Spleen (tissue), 11 donors: Measurements from ENCODE around the gene SASH3. TPM values are rescaled to one million over a fixed set of nuclear protein-coding genes. Genes with fewer than 3 reads are reported as not detected.

Source experiments
- DNase-seq: peaks from one replicate; pipeline ENCODE4 v3.0.0-alpha.2; 2020
- H3K27ac ChIP-seq, 8 donors: fragments of 200-600 bp; sonication (generic) in 7 of 8; 1 replicate in 4 of 8; 2 replicates in 4 of 8; pipeline versions ENCODE4 v1.5.0 to v1.8.0; 2016 to 2021; ENCODE audit warnings: inconsistent platforms in 4 of 8, mild to moderate bottlenecking in 4 of 8, moderate library complexity in 1 of 8
- H3K27me3 ChIP-seq, 7 donors: fragments of 200-600 bp; sonication (generic) in 6 of 7; replicated peaks in 1 of 7; 1 replicate in 4 of 7; 2 replicates in 3 of 7; pipeline versions ENCODE4 v1.5.0 to v1.8.0; 2016 to 2021; ENCODE audit warnings: inconsistent platforms in 3 of 7, mild to moderate bottlenecking in 1 of 7
- H3K36me3 ChIP-seq, 6 donors: fragments of 200-600 bp; sonication (generic) in 5 of 6; 1 replicate in 4 of 6; 2 replicates in 2 of 6; pipeline versions ENCODE4 v1.5.0 to v1.8.0; 2016 to 2021; ENCODE audit warnings: inconsistent platforms in 2 of 6
- H3K4me1 ChIP-seq, 6 donors: fragments of 200-600 bp; sonication (generic) in 5 of 6; 1 replicate in 3 of 6; 2 replicates in 3 of 6; pipeline versions ENCODE4 v1.5.0 to v1.8.0; 2016 to 2021; ENCODE audit warnings: inconsistent platforms in 3 of 6
- H3K4me3 ChIP-seq, 8 donors: fragments of 200-600 bp; sonication (generic) in 7 of 8; 1 replicate in 4 of 8; 2 replicates in 4 of 8; pipeline versions ENCODE4 v1.5.0 to v1.8.0; 2016 to 2021; ENCODE audit warnings: inconsistent platforms in 4 of 8, mild to moderate bottlenecking in 4 of 8, moderate library complexity in 2 of 8
- H3K9me3 ChIP-seq, 8 donors: fragments of 200-600 bp; sonication (generic) in 7 of 8; 1 replicate in 4 of 8; 2 replicates in 4 of 8; pipeline versions ENCODE4 v1.5.0 to v1.8.0; 2016 to 2021; ENCODE audit warnings: inconsistent platforms in 4 of 8
- CTCF ChIP-seq, 11 experiments: fragments of 200-600 bp in 7 of 11; fragments of 450-650 bp in 4 of 11; sonication (generic) in 4 of 11; IDR thresholded peaks in 8 of 11; conservative IDR thresholded peaks in 3 of 11; 1 replicate in 7 of 11; 2 replicates in 4 of 11; pipeline versions ENCODE4 v1.4.0 to v1.8.0; 2016 to 2021; ENCODE audit warnings: antibody characterized with exemption in 11 of 11, inconsistent platforms in 4 of 11, mild to moderate bottlenecking in 1 of 11
- POLR2A ChIP-seq, 3 donors: fragments of 450-650 bp; IDR thresholded peaks; one replicate each; pipeline ENCODE4 v1.5.1; 2017; ENCODE audit warnings: antibody characterized with exemption in 3 of 3, mild to moderate bottlenecking in 1 of 3
- POLR2AphosphoS5 ChIP-seq, 3 donors: sonication (generic); formaldehyde crosslinking; IDR thresholded peaks; one replicate each; pipeline ENCODE4 v1.5.1; 2017; ENCODE audit warnings: antibody characterized with exemption in 3 of 3
- WGBS, 5 donors: extraction: QIAGEN DNeasy Blood & Tissue Kit in 3 of 5; methylation state at CpG; one replicate each; pipeline versions ENCODE4 v1.1.5 to v1.1.7; 2013 to 2018; 5-methylcytosine and 5-hydroxymethylcytosine counted together
- intact Hi-C: fragments of 100-400 bp; cut with DNase I; formaldehyde crosslinking; loops from one replicate; pipeline ENCODE4 v1.15.0; 2023; ENCODE audit warnings: low total_unique reads
- polyA plus RNA-seq, 3 donors: library from polyadenylated mRNA; stranded (reverse); fragments of 200-250 nt; gene quantifications; one replicate each; pipeline ENCODE4 v1.2.1, GENCODE V29; 2013
- total RNA-seq, 7 donors: library from RNA; depleted of rRNA in 3 of 7; stranded (reverse); fragments of >200 nt in 3 of 7; fragmentation: NEBNext Ultra II Directional in 4 of 7; extraction: Animal tissue kit (Norgen Biotek cat#: 25700) in 4 of 7; gene quantifications; one replicate each; pipeline versions ENCODE4 v1.1.0 to v1.2.1, GENCODE V29; 2016 to 2021
- donor health status: healthy with polysubstance abuse.
- donor health status: DM: no; HTN: no; CAD: no; lungs with moderate emphysema.
- donor health status: DM: no; HTN: no; CAD: no.
- donor health status: Bipolar disorder and iron deficiency.
- donor health status: healthy.
- donor health status: DM: no; HTN: no; CAD: no.
- donor health status: DM: yes; HTN: yes; CAD: no.

SASH3 gene
- total and polyA plus RNA-seq, 10 donors: 111 to 204 (median 140) TPM

- TF ChIP-seq POLR2A (IDR thresholded peaks at IDR 0.05): no peak
- TF ChIP-seq CTCF (IDR thresholded peaks at IDR 0.05 in 8 of 11, conservative IDR thresholded peaks at IDR 0.05 in 3 of 11): no peak
- TF ChIP-seq POLR2AphosphoS5 (IDR thresholded peaks at IDR 0.05): no peak
- 37 to 89% (median 50%) methylated on average over 2 of the region's 2 CpGs for WGBS, 5 donors
- Histone ChIP-seq H3K27ac (peak overlapping the region in 4 of 8 donors; percentile 30 to 50 (median 39)), H3K36me3 (no peaks in the 10 kb centered on the region), H3K27me3 (no peaks in the 10 kb centered on the region), H3K9me3 (no peaks in the 10 kb centered on the region), H3K4me3 (no peak overlapping the region), H3K4me1 (peaks cover 0 to 2% (median 0%) of the 10 kb centered on the region in 6 donors)
- no peak for DNase-seq
- intact Hi-C loops: no loop called here
These were observed 30.7 kb upstream of the SASH3 start for GRCh38 chrX:129749069-129749468.

GRCh38 chrX:129750971-129751370, 28.8 kb upstream of the SASH3 start:
- intact Hi-C loops: no loop called here
- H3K4me1 ChIP-seq: peaks cover 0 to 21% (median 7%) of the 10 kb centered on the region in 6 donors
- H3K4me3 ChIP-seq: no peak overlapping the region
- no peaks in the 10 kb centered on the region for H3K36me3 ChIP-seq
- H3K27ac ChIP-seq: peak overlapping the region in 1 of 8 donors; percentile 50
- no peak for DNase-seq
- WGBS, 5 donors: 58 to 87% (median 80%) methylated on average over 7 to 8 of the region's 8 CpGs
- TF ChIP-seq POLR2A (IDR thresholded peaks at IDR 0.05): no peak
- TF ChIP-seq POLR2AphosphoS5 (IDR thresholded peaks at IDR 0.05): no peak
- no peak for TF ChIP-seq CTCF (IDR thresholded peaks at IDR 0.05 in 8 of 11, conservative IDR thresholded peaks at IDR 0.05 in 3 of 11)
- no peaks in the 10 kb centered on the region for H3K9me3 ChIP-seq
- no peaks in the 10 kb centered on the region for H3K27me3 ChIP-seq

GRCh38 chrX:129754056-129755024, 25.4 kb upstream of the SASH3 start:
- DNase-seq: peak; percentile 72
- intact Hi-C loops: no loop called here
- H3K27ac ChIP-seq: peak overlapping the region in 1 of 8 donors; percentile 1
- peaks cover 0 to 53% (median 35%) of the 10 kb centered on the region in 6 donors for H3K4me1 ChIP-seq
- no peaks in the 10 kb centered on the region for H3K9me3 ChIP-seq
- no peak overlapping the region for H3K4me3 ChIP-seq
- no peaks in the 10 kb centered on the region for H3K36me3 ChIP-seq
- H3K27me3 ChIP-seq: no peaks in the 10 kb centered on the region
- WGBS, 5 donors: 39 to 78% (median 48%) methylated on average over 18 to 22 of the region's 22 CpGs
- peak in 5 of 11 experiments; percentile 22 to 34 (median 30) for TF ChIP-seq CTCF (IDR thresholded peaks at IDR 0.05 in 8 of 11, conservative IDR thresholded peaks at IDR 0.05 in 3 of 11)
- no peak for TF ChIP-seq POLR2A (IDR thresholded peaks at IDR 0.05)
